ENCODE data around the gene CNIH3. TPM values are rescaled to one million over a fixed set of nuclear protein-coding genes. Genes with fewer than 3 reads are reported as not detected.

The CNIH3 gene
- total and polyA plus RNA-seq, 10 of the 15 experiments (the other 5 are each of a cell fraction or from before 2014, with no cell fraction given): 0.77 to 5.8 (median 1.8) TPM

DNA sequence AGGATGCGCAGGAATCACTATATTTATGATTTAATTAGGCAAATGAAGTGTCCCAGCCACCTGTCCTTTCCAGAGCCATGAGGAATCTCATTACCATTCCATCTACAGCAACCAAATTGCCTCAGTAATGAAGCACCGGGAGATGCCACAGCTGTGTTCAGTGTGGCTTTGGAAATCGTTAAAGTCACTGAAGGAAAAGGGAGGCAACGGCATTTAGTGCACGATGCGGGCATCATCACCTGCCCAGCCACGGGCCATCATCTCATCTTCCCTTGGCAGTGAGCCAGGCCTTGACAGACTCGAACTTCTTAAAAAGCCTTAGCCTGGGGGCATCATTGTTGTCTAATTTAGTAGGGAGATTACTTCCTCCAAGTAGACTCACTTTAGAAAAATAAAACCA is 67.8 kb downstream of the CNIH3 start:
- H3K9me3 ChIP-seq (replicated peaks; ENCODE audit: control insufficient read depth, insufficient read depth, low read length): no peaks in the 10 kb centered on the region
- ChIA-PET SMC1A (ENCODE audit: uncharacterized antibody, unreplicated experiment) (interaction anchor here (1.1 kb wide), 1 partner anchor 49 kb away, joined by 3 read pairs; no protein-coding TSS in a partner anchor), RAD21 (ENCODE audit: unreplicated experiment) (no interaction called here), POLR2A (no interaction called here), CTCF (interaction anchor here (0.7 to 1.8 kb wide), 2 partner anchors 22 to 168 kb away, joined by 3 to 5 read pairs; no protein-coding TSS in a partner anchor)
- H3K27me3 ChIP-seq (replicated peaks in 1 of 2; ENCODE audit: control insufficient read depth in 2 of 2, insufficient read depth in 2 of 2, low read length in 1 of 2): no peaks in the 10 kb centered on the region; a peak in 1 of 4 replicates
- H3K4me2 ChIP-seq (ENCODE audit: control insufficient read depth, insufficient read depth): no peak overlapping the region
- WGBS (ENCODE audit: insufficient coverage, insufficient replicate concordance, low lambda C conversion rate, missing lambda C conversion rate): 24% methylated on average over 8 of the region's 8 CpGs
- FAIRE-seq (no peak), DNase-seq (ENCODE audit: low read depth, low spot score) (no peak), ATAC-seq (no peak)
- no peaks in the 10 kb centered on the region for H3K79me2 ChIP-seq (ENCODE audit: control insufficient read depth, insufficient read depth, low read length)
- H4K20me1 ChIP-seq (ENCODE audit: control insufficient read depth, insufficient read depth): no peaks in the 10 kb centered on the region
- no peaks in the 10 kb centered on the region for H3K4me1 ChIP-seq (ENCODE audit: control insufficient read depth, insufficient read depth, low read length)
- H3K36me3 ChIP-seq (ENCODE audit: control insufficient read depth in 2 of 2, insufficient read depth in 2 of 2, low read length in 1 of 2): no peaks in the 10 kb centered on the region
- intact Hi-C loops (cut with micrococcal nuclease; ENCODE audit: unreplicated experiment): no loop called here
- no peak overlapping the region for H3K27ac ChIP-seq (ENCODE audit: control insufficient read depth, insufficient read depth)
- in situ Hi-C loops (cut with MboI): no loop called here
- H3K4me3 ChIP-seq: no peak overlapping the region
- BruUV-seq (replicated peaks): no TSS peak
- no peak overlapping the region for H3K9ac ChIP-seq (ENCODE audit: control insufficient read depth, insufficient read depth, low read length)
- no peak overlapping the region for H2AFZ ChIP-seq (ENCODE audit: control insufficient read depth, low read depth, low read length)
- TF ChIP-seq USF2 (IDR thresholded peaks at IDR 0.05; ENCODE audit: borderline replicate concordance, low read depth, low read length): no peak
- TF ChIP-seq SUZ12 (IDR thresholded peaks at IDR 0.05; ENCODE audit: unreplicated experiment): no peak
- TF ChIP-seq KDM1A (IDR thresholded peaks at IDR 0.05; ENCODE audit: borderline replicate concordance): no peak
- no peak for TF ChIP-seq WRNIP1 (IDR thresholded peaks at IDR 0.05; ENCODE audit: borderline replicate concordance, low read depth, low read length)
- no peak for TF ChIP-seq FOXK2 (IDR thresholded peaks at IDR 0.05)
- no peak for TF ChIP-seq RUNX3 (IDR thresholded peaks at IDR 0.05; ENCODE audit: low read length)
- TF ChIP-seq ZBED1 (IDR thresholded peaks at IDR 0.05; ENCODE audit: borderline replicate concordance): no peak
- TF ChIP-seq IKZF1 (conservative IDR thresholded peaks at IDR 0.05): no peak
- no peak for TF ChIP-seq SUPT20H (IDR thresholded peaks at IDR 0.05; ENCODE audit: borderline replicate concordance, control insufficient read depth, low read depth, low read length)
- TF ChIP-seq, protein P1, sequence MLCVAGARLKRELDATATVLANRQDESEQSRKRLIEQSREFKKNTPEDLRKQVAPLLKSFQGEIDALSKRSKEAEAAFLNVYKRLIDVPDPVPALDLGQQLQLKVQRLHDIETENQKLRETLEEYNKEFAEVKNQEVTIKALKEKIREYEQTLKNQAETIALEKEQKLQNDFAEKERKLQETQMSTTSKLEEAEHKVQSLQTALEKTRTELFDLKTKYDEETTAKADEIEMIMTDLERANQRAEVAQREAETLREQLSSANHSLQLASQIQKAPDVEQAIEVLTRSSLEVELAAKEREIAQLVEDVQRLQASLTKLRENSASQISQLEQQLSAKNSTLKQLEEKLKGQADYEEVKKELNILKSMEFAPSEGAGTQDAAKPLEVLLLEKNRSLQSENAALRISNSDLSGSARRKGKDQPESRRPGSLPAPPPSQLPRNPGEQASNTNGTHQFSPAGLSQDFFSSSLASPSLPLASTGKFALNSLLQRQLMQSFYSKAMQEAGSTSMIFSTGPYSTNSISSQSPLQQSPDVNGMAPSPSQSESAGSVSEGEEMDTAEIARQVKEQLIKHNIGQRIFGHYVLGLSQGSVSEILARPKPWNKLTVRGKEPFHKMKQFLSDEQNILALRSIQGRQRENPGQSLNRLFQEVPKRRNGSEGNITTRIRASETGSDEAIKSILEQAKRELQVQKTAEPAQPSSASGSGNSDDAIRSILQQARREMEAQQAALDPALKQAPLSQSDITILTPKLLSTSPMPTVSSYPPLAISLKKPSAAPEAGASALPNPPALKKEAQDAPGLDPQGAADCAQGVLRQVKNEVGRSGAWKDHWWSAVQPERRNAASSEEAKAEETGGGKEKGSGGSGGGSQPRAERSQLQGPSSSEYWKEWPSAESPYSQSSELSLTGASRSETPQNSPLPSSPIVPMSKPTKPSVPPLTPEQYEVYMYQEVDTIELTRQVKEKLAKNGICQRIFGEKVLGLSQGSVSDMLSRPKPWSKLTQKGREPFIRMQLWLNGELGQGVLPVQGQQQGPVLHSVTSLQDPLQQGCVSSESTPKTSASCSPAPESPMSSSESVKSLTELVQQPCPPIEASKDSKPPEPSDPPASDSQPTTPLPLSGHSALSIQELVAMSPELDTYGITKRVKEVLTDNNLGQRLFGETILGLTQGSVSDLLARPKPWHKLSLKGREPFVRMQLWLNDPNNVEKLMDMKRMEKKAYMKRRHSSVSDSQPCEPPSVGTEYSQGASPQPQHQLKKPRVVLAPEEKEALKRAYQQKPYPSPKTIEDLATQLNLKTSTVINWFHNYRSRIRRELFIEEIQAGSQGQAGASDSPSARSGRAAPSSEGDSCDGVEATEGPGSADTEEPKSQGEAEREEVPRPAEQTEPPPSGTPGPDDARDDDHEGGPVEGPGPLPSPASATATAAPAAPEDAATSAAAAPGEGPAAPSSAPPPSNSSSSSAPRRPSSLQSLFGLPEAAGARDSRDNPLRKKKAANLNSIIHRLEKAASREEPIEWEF (IDR thresholded peaks at IDR 0.05; ENCODE audit: insufficient replicate concordance, low read depth, low read length): no peak
- no peak for TF ChIP-seq MYB (IDR thresholded peaks at IDR 0.05; ENCODE audit: borderline replicate concordance, low read depth, low read length)
- TF ChIP-seq PRDM15 (CRISPR knock-in tag; IDR thresholded peaks at IDR 0.05): no peak
- TF ChIP-seq, protein P2, sequence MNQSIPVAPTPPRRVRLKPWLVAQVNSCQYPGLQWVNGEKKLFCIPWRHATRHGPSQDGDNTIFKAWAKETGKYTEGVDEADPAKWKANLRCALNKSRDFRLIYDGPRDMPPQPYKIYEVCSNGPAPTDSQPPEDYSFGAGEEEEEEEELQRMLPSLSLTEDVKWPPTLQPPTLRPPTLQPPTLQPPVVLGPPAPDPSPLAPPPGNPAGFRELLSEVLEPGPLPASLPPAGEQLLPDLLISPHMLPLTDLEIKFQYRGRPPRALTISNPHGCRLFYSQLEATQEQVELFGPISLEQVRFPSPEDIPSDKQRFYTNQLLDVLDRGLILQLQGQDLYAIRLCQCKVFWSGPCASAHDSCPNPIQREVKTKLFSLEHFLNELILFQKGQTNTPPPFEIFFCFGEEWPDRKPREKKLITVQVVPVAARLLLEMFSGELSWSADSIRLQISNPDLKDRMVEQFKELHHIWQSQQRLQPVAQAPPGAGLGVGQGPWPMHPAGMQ (IDR thresholded peaks at IDR 0.05; ENCODE audit: borderline replicate concordance): no peak
- no peak for TF ChIP-seq SMAD5 (IDR thresholded peaks at IDR 0.05; ENCODE audit: low read depth)

All from GM12878 (cell line).